HG02798 (cell line): Measurements from ENCODE around the gene COL5A1.
"Not testable (repeated sequence)": the region's sequence is repeated elsewhere in the genome, so short reads cannot be mapped to it uniquely, and the experiment has no call there.

Experiments
- ATAC-seq: cut with Tn5 transposase; IDR thresholded peaks from one replicate; pipeline ENCODE4 v1.9.1; 2021; ENCODE audit warnings: mild to moderate bottlenecking; ENCODE audit not compliant: unreplicated experiment, poor library complexity

COL5A1 gene

DNA sequence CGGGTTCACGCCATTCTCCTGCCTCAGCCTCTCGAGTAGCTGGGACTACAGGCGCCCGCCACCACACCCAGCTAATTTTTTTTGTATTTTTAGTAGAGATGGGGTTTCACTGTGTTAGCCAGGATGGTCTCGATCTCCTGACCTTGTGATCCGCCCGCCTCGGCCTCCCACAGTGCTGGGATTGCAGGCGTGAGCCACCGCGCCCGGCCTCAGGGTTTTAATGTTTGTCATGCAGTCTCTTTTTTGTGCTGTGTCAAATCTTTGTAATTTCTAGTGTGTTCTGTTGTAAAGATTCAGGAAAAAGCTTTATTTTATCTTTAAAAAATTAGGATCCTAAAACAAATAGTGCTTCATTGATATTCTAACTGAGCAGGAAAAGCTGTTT lies 62.1 kb downstream of the COL5A1 start:
- not testable (repeated sequence) for ATAC-seq

DNA sequence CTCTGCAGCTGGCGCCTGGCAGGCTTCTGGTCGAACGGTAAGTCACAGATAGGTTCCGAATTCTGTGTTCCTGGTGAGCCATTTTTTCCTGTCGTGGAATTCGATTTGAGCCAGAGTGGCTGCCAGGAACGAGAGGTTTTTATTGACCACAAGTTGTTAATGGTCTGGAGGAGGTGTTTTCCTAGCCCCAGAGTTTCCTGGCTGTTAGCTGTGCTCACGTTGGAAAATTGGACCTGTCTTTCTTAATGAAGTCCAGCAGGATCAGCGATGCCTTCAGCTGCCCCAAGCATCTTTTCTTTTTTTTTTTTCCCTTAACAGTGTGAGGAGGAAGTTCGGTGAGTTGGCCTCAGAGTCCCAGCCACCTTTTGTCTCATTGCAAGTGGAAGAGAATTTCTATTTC lies 62.9 kb downstream of the COL5A1 start:
- no peak for ATAC-seq

DNA sequence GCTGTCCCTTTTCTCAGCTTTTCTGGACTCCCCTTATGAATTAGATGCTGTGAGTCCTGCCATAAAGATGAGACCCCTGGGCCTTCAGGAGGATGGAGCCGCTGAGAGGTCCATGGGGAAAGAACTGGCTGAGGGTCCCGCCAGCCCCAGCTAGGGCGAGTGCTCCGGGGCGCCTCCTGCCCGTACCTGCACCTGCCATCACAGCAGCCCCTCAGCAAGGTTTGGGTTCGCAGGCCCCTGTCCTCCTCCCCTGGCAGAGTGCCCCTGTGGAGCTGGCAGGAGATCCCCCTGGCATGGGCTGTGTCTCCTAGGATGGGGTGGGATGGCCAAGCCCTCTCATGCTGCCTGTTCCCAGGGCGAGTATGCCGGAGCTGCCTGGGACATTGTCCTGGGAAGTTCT lies 64.2 kb downstream of the COL5A1 start:
- no peak for ATAC-seq

DNA sequence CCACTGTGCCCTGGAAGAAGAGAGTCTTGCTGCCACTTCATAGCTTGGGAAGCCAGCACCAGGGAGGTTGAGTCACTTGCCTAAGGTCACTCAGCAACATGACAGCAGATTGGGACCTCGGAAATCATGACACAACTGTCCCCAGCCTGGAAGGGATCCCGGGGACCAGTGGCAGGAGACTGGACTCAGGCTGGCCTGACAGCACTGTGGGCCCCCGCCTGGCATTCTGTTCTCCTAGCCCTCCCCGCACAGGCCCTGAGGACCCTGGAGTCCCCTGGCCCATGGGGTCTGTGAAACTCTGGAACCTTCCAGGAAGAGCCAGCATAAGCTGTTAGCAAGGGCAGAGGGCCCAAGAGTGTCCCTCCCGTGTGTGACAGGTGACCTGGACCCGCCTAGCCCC lies 64.9 kb downstream of the COL5A1 start:
- ATAC-seq: no peak

DNA sequence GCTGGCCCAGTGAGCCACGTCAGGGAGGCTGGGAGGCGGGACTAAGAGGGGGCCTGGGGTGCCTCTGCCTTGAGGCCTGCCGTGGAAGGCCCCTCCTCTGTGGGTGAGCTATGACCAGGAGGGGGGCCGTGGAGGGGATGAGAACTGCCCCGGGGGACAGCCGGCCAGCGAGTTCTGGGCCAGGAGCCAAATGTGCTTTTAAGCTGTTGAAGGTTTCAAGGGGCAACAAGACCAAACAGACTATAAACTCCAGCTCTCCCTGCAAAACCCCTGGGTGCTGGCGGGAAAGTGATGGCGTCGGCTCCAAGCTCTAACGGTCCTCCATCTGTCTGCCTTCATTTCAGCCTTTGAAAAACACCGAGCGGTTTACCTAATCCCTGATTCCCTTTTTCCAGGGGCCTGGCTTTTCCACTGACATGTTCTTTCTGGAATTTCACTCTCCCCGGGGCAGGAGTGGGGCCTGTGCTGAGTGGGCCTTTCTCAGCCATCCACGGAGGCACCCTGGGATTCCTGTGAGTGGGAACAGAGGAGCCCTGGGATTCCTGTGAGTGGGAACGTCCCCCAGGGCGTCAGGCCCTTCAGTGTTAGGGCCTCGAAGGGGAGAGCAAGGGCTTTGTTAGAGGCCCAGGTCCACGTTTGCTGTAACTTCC lies 65.6 kb downstream of the COL5A1 start:
- no peak for ATAC-seq

DNA sequence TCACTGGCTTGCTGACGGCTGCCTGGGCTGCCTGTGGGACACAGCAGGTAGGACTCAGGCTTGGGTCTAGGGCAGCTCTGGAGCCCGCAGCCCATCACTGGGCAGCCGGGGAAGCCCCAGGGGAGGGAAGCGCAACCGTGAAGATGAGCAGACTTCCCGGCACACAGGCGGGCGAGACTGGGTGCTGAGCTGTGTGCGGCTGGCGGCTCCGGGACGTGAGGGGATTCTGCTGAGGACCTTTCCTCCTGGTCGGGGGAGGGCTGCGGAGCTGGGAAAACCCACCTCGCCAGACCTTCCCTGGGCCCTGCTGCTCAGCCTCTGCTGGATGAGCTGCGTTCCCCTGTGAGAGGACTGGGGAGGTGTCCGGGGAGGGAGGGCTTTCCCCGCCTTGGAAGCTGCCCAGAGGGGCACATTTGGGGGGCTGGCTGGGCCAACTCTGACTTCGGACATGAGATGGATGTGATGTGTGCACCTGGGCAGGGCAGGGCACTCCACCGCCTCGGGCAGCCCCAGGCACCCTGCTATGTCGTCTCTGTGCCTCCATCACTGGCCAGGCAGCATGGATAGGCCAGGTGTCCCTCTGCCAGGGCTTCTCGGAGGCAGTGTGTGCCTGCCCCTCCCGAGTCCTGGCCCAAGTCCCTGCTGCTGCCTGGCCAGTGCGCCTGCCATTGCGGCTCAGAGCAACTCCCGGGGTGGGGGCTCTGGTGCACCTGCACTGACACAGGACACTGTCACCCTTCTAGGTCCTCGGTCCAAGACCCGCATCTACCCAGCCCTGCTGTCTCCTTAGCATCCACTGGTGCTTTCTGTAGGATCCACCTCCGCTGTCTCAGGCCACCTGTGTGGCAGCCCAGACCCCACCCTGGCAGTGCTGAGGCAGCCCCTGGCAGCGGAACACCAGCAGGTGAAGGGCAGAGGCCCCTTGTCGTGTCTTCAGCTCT lies 66.4 kb downstream of the COL5A1 start:
- no peak for ATAC-seq

DNA sequence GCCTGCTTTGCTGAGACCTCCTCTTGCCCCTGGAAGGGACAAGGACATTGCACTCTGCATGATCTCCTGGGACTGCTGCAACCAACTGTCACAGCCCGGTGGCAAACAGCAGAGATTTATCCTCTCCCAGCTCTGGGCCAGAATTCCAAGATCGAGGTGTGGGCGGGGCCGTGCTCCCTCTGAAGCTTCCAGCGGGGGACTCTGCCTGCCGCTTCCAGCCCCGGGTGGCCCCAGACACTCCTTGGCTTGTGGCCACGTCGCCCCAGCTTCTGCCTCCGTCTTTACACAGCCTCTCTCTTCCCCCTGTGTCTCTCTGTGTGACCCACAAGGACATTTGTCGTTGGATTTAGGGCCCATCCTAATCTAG lies 67.1 kb downstream of the COL5A1 start:
- ATAC-seq: no peak

DNA sequence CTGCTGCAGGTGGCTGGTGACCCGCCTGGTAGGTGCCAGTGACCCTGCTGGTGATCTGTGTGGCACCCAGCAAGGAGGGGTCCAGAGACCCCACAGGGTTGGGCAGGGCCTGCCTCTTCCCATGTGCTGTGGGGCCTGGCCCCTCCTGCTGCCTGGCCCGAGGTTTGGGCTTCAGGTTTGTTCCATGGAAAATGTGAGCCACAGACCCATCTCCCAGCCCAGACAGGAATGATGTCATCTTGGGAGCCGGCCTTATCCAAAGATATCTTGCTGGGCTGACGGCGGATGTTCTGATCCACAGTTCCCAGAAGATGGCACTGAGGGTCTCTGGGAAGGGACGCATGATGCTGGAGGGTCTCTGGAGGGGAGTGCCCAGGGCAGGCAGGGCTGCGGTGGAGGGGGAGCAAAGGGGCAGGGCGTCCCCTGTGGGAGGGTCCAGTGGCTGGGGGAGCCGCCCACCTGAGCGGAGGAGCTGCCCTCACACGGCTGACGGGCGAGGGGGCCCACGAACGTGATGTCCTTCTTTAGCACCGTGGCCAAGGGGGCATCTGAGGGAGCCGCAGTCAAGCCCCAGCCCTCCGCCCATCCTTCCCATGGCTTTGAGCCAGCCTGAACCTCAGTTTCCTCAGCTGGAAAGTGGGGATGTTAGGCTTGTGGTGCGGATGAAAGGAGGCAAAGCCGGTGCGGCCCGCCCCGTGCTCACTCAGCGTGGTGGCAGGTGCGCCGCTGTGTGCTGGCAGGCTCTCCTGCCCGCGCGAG lies 68.1 kb downstream of the COL5A1 start:
- ATAC-seq: no peak

DNA sequence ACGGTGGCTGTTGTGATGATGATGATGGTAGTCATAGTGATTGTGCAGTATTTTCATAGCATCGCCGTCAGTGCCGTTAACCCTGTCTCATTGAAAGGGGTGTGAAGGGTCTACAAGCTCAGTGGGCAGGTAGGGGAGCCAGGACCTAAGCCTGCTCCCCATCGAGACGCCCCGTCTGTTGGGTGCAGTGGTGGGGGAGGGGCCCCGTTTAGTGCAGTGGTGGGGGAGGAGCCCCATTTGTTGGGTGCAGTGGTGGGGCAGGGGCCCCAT lies 68.6 kb downstream of the COL5A1 start:
- no peak for ATAC-seq

DNA sequence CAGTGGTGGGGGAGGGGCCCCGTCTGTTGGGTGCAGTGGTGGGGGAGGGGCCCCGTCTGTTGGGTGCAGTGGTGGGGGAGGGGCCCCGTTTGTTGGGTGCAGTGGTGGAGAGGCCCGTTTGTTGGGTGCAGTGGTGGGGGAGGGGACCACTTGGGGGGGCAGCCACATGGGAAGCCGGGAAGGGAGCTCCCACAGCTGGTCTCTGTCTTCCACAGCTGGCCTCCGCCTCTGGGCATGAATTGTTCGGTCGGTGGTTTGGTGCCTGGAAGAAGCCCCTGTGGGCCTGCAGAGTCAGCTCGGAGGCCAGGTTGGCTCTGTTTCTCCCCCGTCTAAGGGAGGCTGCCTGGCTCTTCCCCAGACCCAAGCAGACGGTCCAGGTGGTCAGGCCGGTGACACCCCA lies 69.3 kb downstream of the COL5A1 start:
- ATAC-seq: no peak

DNA sequence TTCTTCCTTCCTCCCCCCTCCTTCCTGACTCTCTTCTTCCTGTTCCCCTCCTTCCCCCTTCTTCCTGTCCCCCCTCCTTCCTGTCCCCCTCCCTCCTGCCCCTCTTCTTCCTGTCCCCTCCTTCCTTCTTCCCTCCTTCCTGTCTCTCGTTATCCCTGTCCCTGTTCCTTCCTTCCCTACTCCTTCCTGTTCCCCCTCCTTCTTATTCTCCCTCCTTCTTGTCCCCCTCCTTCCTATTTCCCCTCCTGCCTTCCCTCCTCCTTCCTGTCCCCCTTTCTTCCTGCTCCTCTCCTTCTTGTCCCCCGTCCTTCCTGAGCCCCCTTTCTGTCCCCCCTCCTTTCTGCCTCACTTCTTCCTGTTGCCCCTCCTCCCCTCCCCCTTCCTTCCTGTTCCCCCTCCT lies 70.6 kb downstream of the COL5A1 start:
- no peak for ATAC-seq

DNA sequence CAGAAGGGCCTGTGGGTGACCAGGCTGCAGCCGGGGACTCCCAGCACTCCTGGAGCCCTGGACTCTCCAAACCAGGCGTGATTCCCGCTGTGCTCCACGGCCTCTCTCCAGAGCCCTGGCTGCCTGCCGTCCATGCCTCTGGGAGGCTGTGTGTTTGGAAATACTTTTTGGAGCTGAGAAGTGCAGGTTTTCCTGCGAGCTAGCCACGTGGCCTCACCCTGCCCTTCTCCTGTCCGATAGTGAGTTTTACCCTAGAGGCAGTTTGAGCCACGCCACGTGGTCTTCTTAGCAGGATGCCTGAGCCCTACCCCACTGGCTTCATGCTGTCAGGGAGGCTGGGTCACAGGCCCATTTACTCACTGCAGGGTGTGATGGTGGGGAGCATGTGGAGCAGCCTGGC lies 71.3 kb downstream of the COL5A1 start:
- no peak for ATAC-seq

DNA sequence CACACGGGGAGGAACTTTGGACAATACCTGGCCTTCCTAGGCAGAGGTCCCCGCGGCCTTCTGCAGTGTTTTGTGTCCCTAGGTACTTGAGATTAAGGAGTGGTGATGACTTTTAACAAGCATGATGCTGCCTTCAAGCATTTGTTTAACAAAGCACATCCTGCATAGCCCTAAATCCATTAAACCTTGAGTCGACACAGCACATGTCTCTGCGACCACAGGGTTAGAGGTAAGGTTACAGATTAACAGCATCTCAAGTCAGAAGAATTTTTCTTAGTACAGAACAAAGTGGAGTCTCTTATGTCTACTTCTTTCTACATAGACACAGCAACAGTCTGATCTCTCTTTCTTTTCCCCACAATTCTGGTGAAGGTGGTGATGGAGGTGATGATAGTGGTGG lies 73.9 kb downstream of the COL5A1 start:
- ATAC-seq: not testable (repeated sequence)

DNA sequence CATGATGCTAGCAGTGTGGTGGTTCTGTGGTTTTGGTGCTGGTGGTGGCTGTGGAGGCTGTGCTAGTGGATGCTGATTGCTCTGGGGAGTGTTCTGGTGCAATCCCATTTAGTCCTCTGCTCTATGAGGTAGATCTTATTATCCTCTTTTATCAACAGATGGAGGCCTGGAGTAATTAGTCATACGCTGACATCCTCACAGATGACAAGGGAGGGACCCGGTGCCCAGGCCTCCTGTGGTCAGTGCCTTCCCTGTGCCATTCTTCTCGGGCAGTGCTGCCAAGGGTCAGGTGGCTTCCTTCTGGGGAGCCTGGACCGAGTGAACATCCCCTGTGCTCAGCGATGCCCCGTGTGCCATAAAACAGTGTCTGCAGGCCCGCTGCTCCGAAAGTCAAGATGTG lies 74.5 kb downstream of the COL5A1 start:
- ATAC-seq: no peak

DNA sequence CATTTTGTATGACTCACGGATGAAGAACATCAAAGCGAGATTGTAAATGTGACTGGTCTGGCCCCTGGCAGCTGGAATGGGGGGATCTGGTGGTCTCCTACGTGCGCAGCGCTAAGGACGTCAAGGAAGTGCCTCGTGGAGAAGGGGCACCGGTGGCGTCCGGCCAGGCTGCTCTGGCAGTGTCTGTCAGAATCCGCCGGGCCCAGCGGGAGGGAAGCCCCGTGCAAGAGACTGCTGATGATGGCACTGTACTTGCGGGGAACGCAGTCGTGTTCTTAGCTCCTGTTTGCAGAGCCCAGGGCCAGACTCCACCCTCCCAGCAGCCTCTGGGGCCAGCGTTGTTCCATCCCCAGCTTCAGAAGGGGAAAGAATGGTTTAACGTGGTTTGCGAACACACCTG lies 75.5 kb downstream of the COL5A1 start:
- no peak for ATAC-seq

DNA sequence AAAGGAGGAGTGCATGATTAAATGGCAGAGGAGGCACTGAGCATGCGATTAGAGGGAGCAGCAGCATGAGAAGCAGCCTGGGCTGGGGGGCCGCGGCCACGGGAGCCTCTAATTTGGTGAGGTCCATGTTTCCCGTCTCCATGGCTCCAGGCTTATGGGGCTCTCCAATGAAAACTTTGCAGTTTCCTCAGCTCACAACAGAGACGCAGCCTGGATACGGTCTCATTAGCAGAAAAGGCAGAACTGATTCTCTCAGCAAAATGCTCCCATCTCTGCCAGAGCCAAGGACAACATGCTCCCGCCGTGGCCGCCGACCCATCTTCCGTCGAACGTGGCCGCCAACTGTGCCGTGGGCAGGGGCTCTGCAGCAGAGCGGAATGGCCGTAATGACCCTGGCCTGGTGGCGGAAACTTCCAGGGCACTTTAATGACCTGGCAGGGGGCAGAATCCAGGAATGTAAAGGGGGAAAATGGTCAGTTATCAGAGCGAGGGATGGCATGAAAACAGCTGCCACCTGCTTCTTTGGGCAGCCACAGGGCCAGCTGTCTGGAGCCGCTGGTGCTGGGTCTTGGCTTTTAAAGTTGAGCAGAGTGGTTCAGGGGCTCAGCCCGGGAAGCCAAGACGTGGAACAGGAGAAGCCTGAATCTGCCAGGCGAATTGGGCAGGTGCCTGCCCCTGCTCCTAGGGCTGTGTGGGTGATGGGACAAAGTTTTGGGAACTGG lies 76.5 kb downstream of the COL5A1 start:
- ATAC-seq: no peak

DNA sequence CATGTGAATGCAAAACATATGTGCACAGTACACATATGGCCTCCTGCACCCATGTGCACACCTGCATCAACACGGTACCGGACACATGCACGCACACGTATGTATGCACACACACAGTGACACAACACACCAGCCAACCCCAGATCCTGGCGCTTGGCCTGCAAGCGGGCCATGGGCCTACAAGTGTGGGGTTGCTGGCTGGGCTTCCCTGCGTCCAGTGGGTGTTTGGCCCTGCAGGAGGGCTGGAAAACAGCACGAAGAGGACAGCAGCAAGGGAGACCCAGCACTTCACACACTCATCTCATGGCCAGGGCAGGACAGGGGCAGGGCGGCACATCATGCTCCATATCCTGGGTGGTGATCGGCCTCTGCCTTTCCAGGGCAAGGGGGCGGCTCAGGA lies 77.7 kb downstream of the COL5A1 start:
- no peak for ATAC-seq

DNA sequence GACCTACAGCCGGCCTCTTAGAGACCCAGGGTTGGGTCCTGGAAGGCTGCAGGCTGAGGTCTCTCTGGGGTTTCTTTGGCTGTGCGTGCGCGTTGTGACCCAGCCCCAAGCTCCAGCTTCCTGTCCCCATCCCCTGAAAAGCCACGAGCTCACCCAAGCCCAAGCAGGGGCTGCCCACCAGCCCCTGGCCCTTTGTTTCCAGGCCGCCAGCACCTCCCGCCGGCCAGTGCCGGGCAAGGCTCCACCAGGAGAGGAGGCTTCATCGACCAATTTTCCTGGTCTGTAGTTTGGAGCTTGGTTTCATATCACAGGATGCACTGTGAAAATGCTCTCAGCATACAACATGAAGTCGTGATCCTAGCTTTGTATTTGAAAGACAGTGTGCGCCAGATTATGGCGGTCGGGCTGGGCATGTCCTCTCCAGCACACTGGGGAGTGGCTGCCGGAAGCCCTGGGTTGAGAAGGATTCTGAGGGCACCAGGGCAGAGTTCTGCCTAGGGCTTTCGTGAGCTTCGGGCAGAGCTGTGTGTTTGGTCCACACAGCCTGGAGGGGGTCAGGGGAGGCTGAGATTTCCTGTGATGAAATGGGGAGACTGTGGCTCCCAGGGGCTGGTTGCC lies 78.6 kb downstream of the COL5A1 start:
- ATAC-seq: no peak

DNA sequence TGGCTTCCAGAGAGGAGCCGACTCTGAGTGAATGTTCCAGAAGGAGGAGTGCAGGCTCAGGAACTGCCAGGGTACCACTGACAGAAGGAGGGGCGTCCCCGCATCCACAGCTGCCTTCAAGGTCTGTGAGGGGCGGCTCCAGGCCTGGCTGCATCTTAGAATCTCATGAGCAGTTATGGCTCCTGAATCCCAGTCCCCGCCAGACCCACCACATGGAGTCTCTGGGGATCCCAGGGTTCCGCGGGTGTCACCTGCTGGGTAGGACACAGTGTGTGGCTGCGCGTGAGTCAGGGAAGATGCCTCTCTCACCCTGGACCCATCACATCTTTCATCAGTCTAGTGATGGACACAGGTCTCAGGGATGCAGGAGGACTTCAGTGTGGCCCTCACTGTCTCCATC lies 79.2 kb downstream of the COL5A1 start:
- ATAC-seq: no peak

DNA sequence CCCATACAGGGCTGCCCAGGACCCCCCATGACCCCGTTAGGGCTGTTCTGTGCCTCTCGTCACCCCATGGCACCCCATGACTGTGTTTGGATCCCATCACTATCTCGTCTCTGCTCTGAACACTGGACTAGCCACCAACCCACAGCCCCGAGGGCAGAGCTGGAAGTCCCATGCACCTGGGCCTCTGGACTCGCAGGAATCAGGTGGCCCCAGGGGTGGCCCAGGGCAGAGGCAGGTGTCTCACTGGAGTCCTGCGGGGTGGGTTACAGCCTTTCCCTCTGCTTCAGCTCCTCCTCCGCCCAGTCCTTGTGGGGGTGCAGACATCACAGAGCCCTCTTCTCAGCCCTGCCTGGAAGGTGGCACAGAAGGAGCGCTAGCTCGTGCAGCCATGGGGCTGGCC lies 79.7 kb downstream of the COL5A1 start:
- ATAC-seq: no peak
